ENCODE data around the gene RABEP1. TPM values are rescaled to one million over a fixed set of nuclear protein-coding genes. Genes with fewer than 3 reads are reported as not detected.

The RABEP1 gene
- total RNA-seq, 4 donors from 2014 or later: 14.9 to 59.7 (median 38.8) TPM

- intact Hi-C loops (cut with DNase I; ENCODE audit: low total_unique reads): no loop called here
- Histone ChIP-seq H3K36me3 (no peaks in the 10 kb centered on the region), H3K27me3 (no peaks in the 10 kb centered on the region), H3K4me3 (no peak overlapping the region), H3K27ac (no peak overlapping the region), H3K9me3 (no peaks in the 10 kb centered on the region), H3K4me1 (no peaks in the 10 kb centered on the region)
- no peak for DNase-seq
- TF ChIP-seq CTCF (IDR thresholded peaks at IDR 0.05): no peak
- no peak for TF ChIP-seq POLR2A (IDR thresholded peaks at IDR 0.05)
Measured at GRCh38 chr17:5410594-5411272, 128.6 kb downstream of the RABEP1 start.

- TF ChIP-seq CTCF (IDR thresholded peaks at IDR 0.05) (no peak), POLR2A (IDR thresholded peaks at IDR 0.05) (no peak)
- H3K27ac ChIP-seq: peak overlapping the region in 1 of 2 donors; percentile 43
- no peak overlapping the region for H3K4me3 ChIP-seq
- no peaks in the 10 kb centered on the region for H3K27me3 ChIP-seq
- no peaks in the 10 kb centered on the region for H3K36me3 ChIP-seq
- H3K9me3 ChIP-seq: no peaks in the 10 kb centered on the region
- intact Hi-C loops (cut with DNase I; ENCODE audit: low total_unique reads): no loop called here
- peaks cover 0 to 6% of the 10 kb centered on the region in 2 donors for H3K4me1 ChIP-seq
- no peak for DNase-seq
Measured at GRCh38 chr17:5413682-5414081, 131.6 kb downstream of the RABEP1 start.

GRCh38 chr17:5416901-5417300 is 134.8 kb downstream of the RABEP1 start:
- intact Hi-C loops (cut with DNase I; ENCODE audit: low total_unique reads): no loop called here

GRCh38 chr17:5418858-5419355 is 136.8 kb downstream of the RABEP1 start:
- Histone ChIP-seq H3K36me3 (no peaks in the 10 kb centered on the region), H3K4me1 (peaks cover 0 to 6% of the 10 kb centered on the region in 2 donors), H3K4me3 (peak overlapping the region; percentile 74 to 87), H3K27me3 (no peaks in the 10 kb centered on the region), H3K9me3 (no peaks in the 10 kb centered on the region), H3K27ac (peak overlapping the region; percentile 92)
- no peak for TF ChIP-seq CTCF (IDR thresholded peaks at IDR 0.05)
- TF ChIP-seq POLR2A (IDR thresholded peaks at IDR 0.05): no peak
- intact Hi-C loops (cut with DNase I; ENCODE audit: low total_unique reads): no loop called here
- DNase-seq: no peak

More at GRCh38 chr17:5416901-5417300, 134.8 kb downstream of the RABEP1 start:
- Histone ChIP-seq H3K27me3 (no peaks in the 10 kb centered on the region), H3K36me3 (no peaks in the 10 kb centered on the region), H3K9me3 (no peaks in the 10 kb centered on the region), H3K27ac (no peak overlapping the region), H3K4me3 (no peak overlapping the region), H3K4me1 (peaks cover 0 to 6% of the 10 kb centered on the region in 2 donors)
- TF ChIP-seq POLR2A (IDR thresholded peaks at IDR 0.05) (no peak), CTCF (IDR thresholded peaks at IDR 0.05) (no peak)
- no peak for DNase-seq

GRCh38 chr17:5419356-5419958 is 137.4 kb downstream of the RABEP1 start, which contains the start of gene NUP88:
Gene NUP88 (minus strand): TSS chr17:5419662. CDS start chr17:5419650, 12 bp downstream.
- H3K27me3 ChIP-seq: no peaks in the 10 kb centered on the region
- H3K36me3 ChIP-seq: no peaks in the 10 kb centered on the region
- DNase-seq: peak; percentile 95 to 97
- peak; percentile 57 to 80 for TF ChIP-seq POLR2A (IDR thresholded peaks at IDR 0.05)
- peak in 1 of 4 experiments; percentile 3 for TF ChIP-seq CTCF (IDR thresholded peaks at IDR 0.05)
- H3K9me3 ChIP-seq: no peaks in the 10 kb centered on the region
- peak within 1 kb of the TSS; percentile 92 for H3K27ac ChIP-seq
- peak within 1 kb of the TSS; percentile 74 to 87 for H3K4me3 ChIP-seq
- H3K4me1 ChIP-seq: peaks cover 0 to 6% of the 10 kb centered on the region in 2 donors
- intact Hi-C loops (cut with DNase I; ENCODE audit: low total_unique reads): no loop called here

Measured in uterus (tissue), 4 donors.